ENCODE measurements around the gene TNKS1BP1.
"Not testable (repeated sequence)": the region's sequence is repeated elsewhere in the genome, so short reads cannot be mapped to it uniquely, and the experiment has no call there.

The TNKS1BP1 gene

DNA sequence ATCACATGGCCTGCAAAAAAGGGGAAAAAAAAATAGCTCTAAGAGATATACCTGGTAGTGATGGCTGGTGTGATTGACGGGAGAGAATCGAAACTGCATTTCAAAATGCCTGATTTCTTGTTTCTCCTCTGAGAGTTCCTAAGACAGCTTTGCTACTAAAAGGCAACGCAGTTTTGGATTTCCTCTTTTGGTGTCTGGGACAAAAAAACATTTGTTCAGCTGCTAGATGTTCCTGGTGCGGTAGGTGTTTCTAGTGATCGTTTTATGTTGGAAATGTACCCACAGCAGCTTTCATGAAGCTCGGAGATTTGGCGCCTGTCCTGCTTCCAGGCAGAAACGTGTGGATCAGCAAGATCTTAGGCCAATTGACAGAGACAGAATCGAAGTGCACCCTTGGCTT lies 31.5 kb upstream of the TNKS1BP1 start:
- DNase-seq (ENCODE audit: low read depth in 2 of 3, low spot score in 1 of 3), result no peak

DNA sequence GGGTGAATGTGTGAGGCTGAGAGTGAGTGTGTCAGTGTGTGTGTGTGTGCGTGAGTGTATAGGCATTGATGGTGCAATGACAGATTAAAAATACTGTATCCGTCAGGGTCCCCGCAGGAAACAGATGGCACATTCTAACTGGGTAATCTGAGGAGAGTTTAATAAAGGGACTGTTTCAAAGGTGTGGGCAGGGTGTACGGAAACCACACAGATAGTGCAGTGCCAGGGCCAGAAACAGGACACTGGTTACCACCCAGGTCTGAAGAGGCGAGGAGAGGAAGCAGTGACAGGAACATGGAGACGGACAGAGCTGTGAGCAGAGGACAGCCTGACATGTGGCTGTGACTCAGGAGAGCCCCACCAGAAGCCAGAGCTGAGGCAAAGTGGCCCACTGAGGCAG lies 29.9 kb upstream of the TNKS1BP1 start:
- no peak for DNase-seq (ENCODE audit: low read depth in 2 of 3, low spot score in 1 of 3)

DNA sequence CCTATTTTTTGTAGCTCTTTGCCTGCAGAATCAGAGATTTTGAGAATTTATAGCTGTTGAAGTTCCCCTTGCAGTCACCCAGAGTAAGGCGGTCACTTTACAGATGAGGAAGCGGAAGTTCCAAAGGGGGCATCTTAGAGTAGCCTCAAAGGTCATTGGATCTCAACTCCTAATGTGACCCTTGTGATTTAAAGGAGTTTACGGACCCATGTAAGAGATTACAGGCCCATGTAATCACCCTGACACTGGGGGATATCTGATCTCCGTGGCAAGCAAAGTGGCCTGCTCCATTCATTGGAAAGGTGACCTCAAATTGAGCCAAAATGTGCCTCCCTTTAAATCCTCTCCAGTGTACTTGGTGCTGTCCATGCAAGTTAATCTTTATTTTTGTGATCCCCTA lies 29.1 kb upstream of the TNKS1BP1 start:
- no peak for DNase-seq (ENCODE audit: low read depth in 2 of 3, low spot score in 1 of 3)

DNA sequence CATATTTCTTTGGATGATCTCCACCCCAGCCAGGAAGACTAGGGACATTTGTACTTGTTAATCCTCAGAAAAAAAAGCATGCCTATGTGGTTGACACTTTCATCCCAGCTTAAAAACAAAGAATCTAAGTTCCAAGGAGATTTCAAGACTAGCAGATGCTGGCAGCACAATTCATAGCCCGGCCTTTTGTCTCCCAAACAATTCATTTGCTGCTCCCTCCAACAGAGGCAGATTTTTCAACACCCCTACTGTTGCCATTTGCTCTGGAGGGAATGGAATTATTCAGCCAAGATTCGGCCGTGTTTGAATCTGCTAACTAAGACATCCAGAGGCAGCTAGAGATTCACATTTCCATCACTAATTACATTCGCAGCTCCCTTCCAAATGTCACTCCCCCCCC lies 28.7 kb upstream of the TNKS1BP1 start:
- DNase-seq (ENCODE audit: low read depth in 2 of 3, low spot score in 1 of 3), result no peak

DNA sequence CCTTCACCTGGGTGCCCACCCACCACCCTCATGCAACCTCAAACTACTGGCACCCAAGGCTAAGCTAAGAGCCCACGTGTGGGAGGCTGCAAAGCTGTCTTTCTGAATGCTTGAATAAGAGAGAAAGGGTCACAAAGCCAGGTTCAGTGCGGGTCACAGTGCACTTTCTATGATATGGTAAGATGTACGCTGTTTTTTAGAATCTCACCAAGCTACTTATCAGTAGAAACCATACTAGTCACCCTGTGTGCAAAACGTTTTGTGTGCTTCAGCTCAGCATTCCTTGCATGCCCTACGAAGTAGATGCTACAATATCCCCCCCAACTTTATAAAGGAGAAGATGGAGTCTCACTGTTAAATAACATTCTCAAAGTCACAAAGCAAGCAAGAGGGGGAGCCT lies 28.3 kb upstream of the TNKS1BP1 start:
- no peak for DNase-seq (ENCODE audit: low read depth in 2 of 3, low spot score in 1 of 3)

DNA sequence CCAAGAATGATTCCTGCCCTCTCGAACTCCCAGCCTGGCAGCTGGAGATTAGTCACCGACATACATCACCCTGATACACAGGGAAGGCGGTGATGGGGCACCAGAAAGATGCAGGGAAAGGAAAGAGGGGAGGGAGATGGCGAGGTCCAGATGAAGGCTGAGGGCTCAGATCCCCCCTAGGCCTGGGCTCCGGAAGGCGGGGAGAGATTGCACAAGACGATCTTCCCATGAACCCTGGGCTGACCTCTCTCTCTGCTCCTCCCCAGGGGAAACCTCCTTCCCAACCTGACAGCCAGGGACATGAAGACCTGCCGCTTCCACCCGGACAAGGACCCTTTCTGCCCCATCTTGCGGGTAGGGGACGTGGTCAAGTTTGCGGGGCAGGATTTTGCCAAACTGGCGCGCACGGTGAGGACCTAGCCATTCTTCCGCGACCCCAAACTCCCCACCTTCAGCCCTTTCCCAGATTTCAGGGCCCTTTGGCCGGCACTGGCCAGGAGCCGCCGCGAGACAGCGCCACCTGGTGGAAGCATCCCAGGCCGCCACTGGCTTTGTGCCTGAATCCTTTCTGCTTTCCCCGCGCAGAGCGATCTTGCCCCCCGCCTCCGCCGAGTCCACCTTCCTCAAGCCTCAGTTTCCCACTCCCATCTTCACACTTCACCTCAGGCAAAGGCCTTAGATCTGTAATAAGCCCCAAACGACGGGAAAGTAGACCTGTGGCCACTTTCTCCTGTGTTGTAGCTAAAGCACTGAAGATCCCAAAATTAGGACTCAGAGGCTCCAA lies 24.9 kb upstream of the TNKS1BP1 start:
- DNase-seq (ENCODE audit: low read depth in 2 of 3, low spot score in 1 of 3), result peak; percentile 21 to 58 (median 45)

DNA sequence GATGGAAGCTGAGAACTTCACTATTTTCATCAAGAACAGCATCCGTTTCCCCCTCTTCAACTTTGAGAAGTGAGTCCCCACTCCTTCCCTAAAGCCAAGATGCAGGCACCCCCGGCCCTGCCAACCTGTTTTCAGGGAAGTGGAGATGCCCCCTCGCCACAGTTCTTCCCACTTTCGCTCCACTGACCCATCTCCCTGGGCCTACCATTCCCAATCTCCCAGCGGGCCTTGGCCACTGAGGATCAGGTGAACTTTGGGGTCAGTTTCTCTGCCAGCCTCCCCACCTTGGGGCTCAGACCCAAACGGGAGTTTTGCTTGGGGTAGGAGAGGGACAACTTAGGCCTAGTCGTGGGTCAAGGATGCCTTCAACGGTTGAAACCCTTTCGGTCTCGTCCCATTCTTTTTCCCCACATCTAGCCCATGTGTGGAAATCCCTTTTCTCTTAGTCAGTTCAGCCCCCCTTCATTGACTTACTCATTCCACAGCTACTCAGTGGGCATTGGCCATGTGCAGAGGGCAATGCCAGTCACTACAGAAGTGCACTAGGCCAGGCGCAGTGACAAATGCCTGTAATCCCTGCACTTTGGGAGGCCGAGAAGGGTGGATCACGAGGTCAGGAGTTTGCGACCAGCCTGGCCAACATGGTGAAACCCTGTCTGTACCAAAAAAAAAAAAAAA lies 24.0 kb upstream of the TNKS1BP1 start:
- DNase-seq (ENCODE audit: low read depth in 2 of 3, low spot score in 1 of 3), result no peak

DNA sequence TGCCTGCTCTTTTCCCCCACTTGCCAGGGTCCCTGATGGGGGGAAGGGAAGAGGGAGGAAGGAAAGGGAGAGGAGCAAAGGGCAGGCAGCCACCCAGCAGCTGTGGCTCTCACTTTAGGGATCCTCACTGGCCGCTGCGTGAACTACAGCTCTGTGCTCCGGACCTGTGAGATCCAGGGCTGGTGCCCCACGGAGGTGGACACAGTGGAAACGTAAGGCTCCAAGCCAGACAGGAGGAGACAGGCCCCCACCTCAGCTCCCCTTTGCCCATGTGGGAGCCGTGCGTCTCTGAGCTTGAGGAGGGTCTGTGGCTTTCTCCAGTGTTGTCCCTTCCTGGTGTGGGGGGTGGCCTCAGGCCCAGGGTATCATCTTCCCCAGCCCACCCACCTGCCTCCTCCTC lies 23.3 kb upstream of the TNKS1BP1 start:
- DNase-seq (ENCODE audit: low read depth in 2 of 3, low spot score in 1 of 3), result no peak

DNA sequence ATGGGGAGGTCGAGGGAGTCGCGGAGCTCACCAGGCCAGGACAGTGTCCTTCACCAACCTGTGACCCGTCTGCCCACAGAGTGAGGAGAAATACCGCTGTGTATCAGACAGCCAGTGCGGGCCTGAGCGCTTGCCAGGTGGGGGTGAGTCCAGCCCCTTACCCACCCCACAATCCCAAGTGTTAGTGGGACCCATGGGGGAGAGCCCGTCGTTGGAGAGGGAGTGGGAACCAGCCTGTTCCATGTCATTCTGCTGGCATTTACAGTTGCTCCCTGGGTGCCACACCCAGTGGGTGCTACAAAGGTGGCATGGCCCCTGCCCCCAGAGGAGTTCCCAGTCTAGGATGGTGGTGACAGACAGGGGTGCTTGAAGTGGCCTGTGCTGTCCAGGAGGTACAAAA lies 22.6 kb upstream of the TNKS1BP1 start:
- no peak for DNase-seq (ENCODE audit: low read depth in 2 of 3, low spot score in 1 of 3)

DNA sequence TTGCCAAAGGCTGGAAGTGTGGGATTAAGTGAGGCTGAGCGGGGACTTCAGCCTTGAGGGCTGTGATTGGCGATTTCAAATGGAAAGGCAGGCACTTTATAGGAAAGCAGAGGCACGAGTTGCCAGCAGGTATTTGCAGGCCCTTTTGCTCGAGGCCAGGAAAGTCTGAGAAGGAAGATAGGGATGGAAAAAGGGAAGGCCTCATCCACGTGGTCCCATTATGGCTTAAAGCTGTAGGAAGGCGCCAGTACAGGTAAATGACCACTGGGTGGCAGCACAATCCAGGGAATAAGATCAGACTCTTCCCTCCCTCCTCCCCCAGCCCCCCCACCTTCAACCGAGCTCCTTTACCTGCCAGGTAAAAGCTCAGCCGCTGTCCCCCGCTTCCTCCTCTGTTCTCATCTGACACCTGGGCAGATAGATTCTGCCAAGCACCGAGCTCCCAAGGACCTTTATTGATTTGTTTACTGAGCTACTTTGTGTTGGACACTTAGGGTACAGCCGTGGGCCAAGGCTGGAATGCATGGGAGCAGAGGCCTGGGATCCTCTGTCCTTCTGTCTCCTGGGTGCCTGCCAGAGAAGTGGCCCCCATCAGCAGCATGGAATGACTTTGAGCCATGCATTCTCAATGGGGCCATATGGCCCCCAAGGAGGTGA lies 20.9 kb upstream of the TNKS1BP1 start:
- DNase-seq (ENCODE audit: low read depth in 2 of 3, low spot score in 1 of 3), result peak; percentile 44 to 70 (median 66)

DNA sequence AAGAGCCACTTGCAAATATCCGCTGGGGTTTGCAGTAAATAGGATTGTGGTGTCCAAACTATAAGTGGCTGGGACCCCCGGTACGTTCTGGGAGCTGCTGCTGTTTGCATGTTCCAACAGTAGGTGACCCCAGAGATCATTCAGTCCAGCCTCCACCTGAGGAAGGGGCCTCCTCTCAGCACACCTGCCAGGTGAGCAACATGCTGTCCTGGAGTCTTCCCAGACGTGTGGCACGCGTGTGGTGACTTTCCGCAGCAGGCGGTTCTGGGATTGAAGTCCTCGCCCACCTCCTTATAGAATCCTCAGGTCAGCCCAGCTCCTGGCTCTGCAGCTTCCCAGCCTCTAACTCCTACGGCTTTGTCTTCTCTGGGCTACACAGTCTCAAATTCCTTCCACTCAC lies 20.1 kb upstream of the TNKS1BP1 start:
- no peak for DNase-seq (ENCODE audit: low read depth in 2 of 3, low spot score in 1 of 3)

DNA sequence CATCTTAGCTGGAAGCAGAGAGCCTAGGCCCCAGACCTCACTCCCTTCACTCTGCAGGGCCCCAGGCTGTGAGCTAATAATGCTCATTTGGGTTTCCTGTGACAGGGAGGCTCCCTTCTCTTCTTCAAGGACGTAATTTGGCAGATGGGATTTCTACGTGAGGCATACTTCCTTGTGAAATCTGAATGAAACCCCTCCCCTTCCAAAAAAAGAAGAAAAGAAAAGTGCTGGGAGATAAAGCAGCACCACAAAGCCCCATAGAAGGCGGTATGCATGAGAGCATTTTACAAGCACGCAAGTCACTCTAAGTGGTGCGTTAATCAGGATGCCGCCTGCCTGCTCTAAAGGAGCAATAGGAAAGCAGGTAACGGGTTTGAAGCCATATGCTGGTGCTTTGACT lies 19.1 kb upstream of the TNKS1BP1 start:
- no peak for DNase-seq (ENCODE audit: low read depth in 2 of 3, low spot score in 1 of 3)

DNA sequence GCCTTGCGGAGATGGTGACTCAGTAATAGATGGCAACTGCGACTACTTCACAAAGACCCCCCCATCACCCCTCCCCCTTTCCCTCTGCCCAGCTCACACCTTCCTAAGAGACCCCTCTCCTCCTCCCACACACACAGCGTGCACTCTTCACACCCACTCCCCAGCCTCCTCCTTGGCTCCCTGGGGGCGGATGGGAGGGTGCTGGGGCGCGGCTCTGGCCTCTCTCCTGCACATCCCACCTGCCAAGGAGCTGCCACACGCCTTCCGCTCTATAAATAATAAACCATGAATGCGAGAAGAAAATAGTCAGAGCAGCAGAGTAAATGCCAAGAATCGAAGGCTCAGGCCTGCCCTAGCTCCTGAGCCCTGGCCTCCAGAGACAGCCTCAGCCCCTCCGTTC lies 17.9 kb upstream of the TNKS1BP1 start:
- DNase-seq (ENCODE audit: low read depth in 2 of 3, low spot score in 1 of 3), result no peak

DNA sequence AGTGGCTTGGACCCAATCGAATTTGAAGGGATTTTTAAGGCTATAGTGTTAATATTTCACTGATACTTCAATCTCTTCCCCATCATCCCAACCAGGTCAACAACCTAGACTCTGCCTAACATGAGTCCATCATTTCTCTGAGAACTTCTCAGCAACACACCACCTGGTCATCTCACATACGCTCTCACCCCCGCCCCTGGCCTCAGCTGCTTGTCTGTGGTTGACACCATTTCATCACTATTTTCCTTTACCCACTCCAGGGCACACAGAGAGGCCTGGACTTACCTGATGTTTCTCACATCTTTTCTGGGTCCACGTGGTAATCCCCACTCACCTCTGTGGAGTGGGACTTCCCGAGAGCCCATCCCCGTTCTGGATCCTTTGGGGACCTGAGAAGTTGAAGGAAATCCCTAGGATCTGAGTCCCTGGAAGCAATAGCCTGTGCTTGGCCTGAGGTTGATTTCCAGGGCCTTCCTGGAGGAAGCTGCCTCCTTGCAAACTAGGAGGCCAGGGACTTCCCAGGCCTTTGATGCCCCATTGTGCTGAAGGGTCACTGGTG lies 16.6 kb upstream of the TNKS1BP1 start:
- DNase-seq (ENCODE audit: low read depth in 2 of 3, low spot score in 1 of 3), result no peak

DNA sequence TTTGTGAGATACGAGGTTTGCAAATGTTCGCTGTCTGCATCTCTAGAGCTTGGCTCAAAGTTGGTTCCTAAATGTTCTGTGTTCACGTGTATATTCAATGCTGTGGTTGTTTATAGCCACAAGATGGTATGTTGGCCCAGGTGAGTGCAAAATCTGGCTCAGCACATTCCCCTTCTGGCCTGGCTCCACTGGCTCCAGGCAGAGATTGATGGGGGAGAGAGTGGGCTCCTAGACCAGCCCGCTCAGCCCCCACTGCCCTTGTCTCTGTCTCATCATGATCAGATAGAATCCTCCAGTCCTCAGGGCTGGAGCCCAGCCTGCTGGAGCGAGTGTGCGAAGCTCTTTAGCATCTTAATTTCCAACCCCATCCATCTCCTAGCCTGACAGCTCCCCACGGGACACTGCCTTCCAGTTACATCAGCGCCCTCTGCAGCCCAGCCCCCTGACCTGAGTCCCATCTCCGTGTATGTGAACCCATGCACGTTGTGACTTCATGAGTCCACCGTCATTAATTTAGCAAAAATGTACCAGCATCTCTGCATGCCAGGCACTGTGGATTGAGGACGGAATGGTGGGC lies 15.4 kb upstream of the TNKS1BP1 start:
- no peak for DNase-seq (ENCODE audit: low read depth in 2 of 3, low spot score in 1 of 3)

DNA sequence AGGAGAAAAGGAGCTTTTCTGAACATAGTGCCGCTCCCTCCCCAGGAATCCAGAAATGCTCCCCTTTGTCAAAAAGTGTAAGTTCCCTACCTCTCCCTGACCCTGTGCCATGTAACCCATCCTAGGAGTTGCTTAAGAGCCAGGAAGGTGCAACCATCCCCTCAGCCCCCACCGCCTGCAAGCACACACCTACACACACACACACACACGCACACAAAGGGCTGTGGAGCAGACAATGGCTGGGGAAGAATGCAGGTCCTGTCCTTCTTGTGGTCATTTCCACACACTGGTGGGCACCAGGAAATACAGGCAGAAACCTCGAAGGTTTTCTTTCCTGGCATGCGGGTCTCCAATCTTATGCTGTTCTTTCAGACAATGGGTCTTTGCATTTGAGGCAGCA lies 14.6 kb upstream of the TNKS1BP1 start:
- no peak for DNase-seq (ENCODE audit: low read depth in 2 of 3, low spot score in 1 of 3)

DNA sequence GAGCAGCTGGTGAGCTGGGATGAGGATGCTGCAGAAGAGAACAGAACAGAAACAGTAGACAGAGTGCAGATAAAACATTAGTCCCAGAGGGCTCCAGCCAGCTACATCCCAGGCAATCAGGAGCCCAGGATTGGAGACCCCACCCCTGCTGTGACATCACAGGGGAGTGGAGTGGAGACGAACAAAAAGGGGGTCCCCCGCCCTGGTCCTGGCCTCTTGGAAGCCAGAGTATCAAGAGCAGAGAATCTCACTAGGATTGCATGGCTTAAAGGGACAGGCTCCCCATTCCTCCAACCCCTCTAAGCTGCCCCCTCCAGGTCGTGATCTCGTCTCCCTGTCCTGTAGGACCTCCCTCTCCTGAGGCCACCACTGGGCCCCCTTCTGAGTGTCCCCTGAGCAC lies 13.4 kb upstream of the TNKS1BP1 start, which contains the start of gene P2RX3:
Gene P2RX3, plus strand, starts transcription at position 211 of the 400 bp plus-strand sequence. CDS start 199 bp downstream, outside the sequence.
- no peak for DNase-seq (ENCODE audit: low read depth in 2 of 3, low spot score in 1 of 3)

DNA sequence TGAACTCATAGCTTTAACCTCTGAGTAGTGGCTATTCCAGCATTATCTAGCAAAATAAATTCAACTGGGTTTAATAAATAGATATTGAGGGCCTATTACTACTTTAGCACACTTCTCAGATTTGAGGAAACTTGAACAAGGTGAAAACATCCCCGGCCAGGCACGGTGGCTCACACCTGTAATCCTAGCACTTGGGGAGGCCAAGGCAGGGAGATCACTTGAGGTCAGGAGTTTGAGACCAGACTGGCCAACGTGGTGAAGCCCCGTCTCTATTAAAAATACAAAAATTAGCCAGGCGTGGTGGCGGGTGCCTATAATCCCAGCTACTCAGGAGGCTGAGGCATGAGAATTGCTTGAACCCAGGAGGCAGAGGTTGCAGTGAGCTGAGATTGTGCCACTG lies 12.1 kb upstream of the TNKS1BP1 start:
- not testable (repeated sequence) for DNase-seq (ENCODE audit: low read depth in 2 of 3, low spot score in 1 of 3)

DNA sequence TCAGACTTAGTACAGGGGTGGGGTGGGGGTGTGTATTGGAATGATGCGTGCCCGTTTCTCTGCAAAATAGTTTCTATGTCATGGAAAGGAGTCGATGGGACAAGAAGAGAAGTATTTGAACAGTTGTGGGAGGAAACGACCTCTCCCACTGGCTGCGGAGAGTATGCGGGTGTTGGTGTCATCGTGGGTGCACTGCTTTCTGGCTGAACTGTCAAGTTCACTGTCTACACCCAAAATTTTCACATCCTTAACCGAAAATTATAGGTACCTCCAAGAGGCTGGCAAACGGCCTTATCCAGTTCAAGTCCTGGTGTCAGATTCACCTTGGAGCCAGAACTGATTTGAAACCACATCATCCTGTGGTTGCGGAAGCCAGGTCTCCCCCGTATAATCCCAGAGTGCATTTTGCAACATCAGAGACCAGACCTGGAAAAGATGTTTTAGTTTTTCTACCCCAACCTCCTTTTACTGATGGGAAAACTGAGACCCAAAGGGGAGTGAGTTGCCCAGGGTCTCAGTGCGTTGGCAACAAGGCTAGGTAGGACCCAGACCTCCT lies 11.4 kb upstream of the TNKS1BP1 start:
- no peak for DNase-seq (ENCODE audit: low read depth in 2 of 3, low spot score in 1 of 3)

DNA sequence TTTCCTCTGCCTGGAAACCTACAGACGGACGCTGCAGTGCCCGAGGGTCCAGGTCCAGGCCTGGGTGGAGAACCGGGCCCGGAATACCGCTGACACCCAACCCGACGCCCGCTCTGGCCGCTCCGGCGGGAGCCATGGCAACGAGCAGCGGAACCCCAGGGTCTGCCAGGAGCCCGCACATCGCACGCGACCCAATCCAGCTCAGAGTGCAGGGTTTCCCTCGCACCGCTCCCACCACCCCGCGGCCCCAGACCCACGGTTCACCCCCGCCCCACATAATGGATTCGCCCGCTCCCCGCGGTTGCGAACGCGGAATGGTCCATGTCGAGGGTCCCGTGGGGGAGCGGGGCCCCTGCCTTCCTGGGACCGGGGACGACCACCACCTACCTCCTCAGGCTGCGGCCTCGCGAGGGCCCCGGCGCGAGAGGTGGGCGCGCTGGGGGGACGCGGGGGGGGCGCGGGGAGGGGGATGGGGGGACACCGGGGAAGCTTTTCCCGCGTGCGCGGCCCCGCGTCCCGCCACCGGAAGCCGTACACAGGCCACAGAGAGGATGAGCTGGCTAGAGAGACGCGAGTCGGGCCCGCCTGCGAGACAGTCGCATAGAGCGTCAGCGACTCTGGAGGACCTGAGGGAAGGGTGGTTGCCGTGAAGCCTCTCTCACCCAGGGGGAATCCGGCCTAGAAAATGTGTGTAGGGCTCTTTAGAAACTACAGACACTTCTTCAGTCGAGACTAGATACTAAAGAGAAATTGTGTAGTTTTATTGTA lies 10.8 kb upstream of the TNKS1BP1 start, which contains the start of gene SSRP1:
Gene SSRP1, minus strand, starts transcription at position 550 of the 768 bp plus-strand sequence. CDS start 771 bp downstream, outside the sequence.
- DNase-seq (ENCODE audit: low read depth in 2 of 3, low spot score in 1 of 3), result peak; percentile 68 to 84 (median 84)
